A549 (cell line): ENCODE data around the gene CCDC60.

ENCODE experiments used
- CHD2 ChIP-seq: fragments of 150-350 bp; IDR thresholded peaks from 2 replicates; pipeline ENCODE4 v1.6.1; 2014; ENCODE audit warnings: low read length; ENCODE audit not compliant: partially characterized antibody
- EP300 ChIP-seq, 2 experiments: fragments of >200 bp; sonication (Bioruptor Twin); formaldehyde crosslinking; IDR thresholded peaks; 2 replicates in 1 of 2; 3 replicates in 1 of 2; pipeline ENCODE4 v1.6.1; 2016 to 2017
- JUN ChIP-seq, 2 experiments: fragments of >200 bp; sonication (Bioruptor Twin); formaldehyde crosslinking; IDR thresholded peaks; 2 replicates in 1 of 2; 3 replicates in 1 of 2; pipeline ENCODE4 v1.6.1; 2016 to 2017
- NR3C1 ChIP-seq: fragments of >200 bp; sonication (Bioruptor Twin); formaldehyde crosslinking; IDR thresholded peaks from 3 replicates; pipeline ENCODE4 v1.6.1; 2017
- POLR2A ChIP-seq: IDR thresholded peaks from 2 replicates; pipeline ENCODE4 v1.6.1; 2012; ENCODE audit warnings: mild to moderate bottlenecking, low read length
- RFX5 ChIP-seq: fragments of 450-650 bp; IDR thresholded peaks from 2 replicates; pipeline ENCODE4 v1.7.1; 2014; ENCODE audit warnings: antibody characterized with exemption, mild to moderate bottlenecking, moderate library complexity
- RNF2 ChIP-seq: fragments of 200-600 bp; sonication (generic); IDR thresholded peaks from 2 replicates; pipeline ENCODE4 v1.6.1; 2016; ENCODE audit warnings: low read depth, mild to moderate bottlenecking, antibody characterized with exemption, moderate library complexity, borderline replicate concordance
- TF ChIP-seq, protein P1 (sequence below): fragments of >200 bp; sonication (Bioruptor Twin); formaldehyde crosslinking; IDR thresholded peaks from 3 replicates; pipeline ENCODE4 v1.5.1; 2016

- TF ChIP-seq, protein P1, sequence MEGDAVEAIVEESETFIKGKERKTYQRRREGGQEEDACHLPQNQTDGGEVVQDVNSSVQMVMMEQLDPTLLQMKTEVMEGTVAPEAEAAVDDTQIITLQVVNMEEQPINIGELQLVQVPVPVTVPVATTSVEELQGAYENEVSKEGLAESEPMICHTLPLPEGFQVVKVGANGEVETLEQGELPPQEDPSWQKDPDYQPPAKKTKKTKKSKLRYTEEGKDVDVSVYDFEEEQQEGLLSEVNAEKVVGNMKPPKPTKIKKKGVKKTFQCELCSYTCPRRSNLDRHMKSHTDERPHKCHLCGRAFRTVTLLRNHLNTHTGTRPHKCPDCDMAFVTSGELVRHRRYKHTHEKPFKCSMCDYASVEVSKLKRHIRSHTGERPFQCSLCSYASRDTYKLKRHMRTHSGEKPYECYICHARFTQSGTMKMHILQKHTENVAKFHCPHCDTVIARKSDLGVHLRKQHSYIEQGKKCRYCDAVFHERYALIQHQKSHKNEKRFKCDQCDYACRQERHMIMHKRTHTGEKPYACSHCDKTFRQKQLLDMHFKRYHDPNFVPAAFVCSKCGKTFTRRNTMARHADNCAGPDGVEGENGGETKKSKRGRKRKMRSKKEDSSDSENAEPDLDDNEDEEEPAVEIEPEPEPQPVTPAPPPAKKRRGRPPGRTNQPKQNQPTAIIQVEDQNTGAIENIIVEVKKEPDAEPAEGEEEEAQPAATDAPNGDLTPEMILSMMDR = no peak
- TF ChIP-seq RFX5 = no peak
- TF ChIP-seq POLR2A = no peak
- no peak for TF ChIP-seq EP300 (IDR thresholded peaks at IDR 0.05)
- no peak for TF ChIP-seq JUN (IDR thresholded peaks at IDR 0.05)
- TF ChIP-seq CHD2 = no peak
- TF ChIP-seq NR3C1 = no peak
- no peak for TF ChIP-seq RNF2
Measured at GRCh38 chr12:119425623-119426022, 91.1 kb downstream of the CCDC60 start.
